Right lobe of liver (tissue), 4 donors: ENCODE data around the gene ITGA5.

ENCODE experiments used
- CTCF ChIP-seq, 4 donors: fragments of 200-600 bp in 3 of 4; fragments of 450-650 bp in 1 of 4; IDR thresholded peaks; one replicate each; pipeline versions ENCODE4 v1.5.1 to v1.8.0; 2016 to 2022; ENCODE audit warnings: antibody characterized with exemption in 4 of 4, mild to moderate bottlenecking in 2 of 4
- POLR2A ChIP-seq: fragments of 450-650 bp; IDR thresholded peaks from one replicate; pipeline ENCODE4 v1.6.1; 2017; ENCODE audit warnings: antibody characterized with exemption, mild to moderate bottlenecking
- donor health status: DM: no; HTN: no; CAD: no.
- donor health status: DM: no; HTN: no; CAD: no.
- donor health status: DM: no; HTN: yes; CAD: no.

GRCh38 chr12:54356951-54357356 is 62.1 kb downstream of the ITGA5 start:
- TF ChIP-seq CTCF (IDR thresholded peaks at IDR 0.05), result no peak
- TF ChIP-seq POLR2A, result no peak
